ENCODE results near the gene BRD7.

The BRD7 gene

GRCh38 chr16:50318796-50319578 lies 49.8 kb downstream of the BRD7 start:
- no peak for DNase-seq (ENCODE audit: low read depth in 2 of 2)

- no peak for DNase-seq (ENCODE audit: low read depth in 2 of 2)
These were observed 51.7 kb downstream of the BRD7 start for GRCh38 chr16:50316848-50317630.

GRCh38 chr16:50316102-50316847 lies 52.5 kb downstream of the BRD7 start:
- DNase-seq (ENCODE audit: low read depth in 2 of 2): no peak

GRCh38 chr16:50315346-50315997 lies 53.3 kb downstream of the BRD7 start:
- DNase-seq (ENCODE audit: low read depth in 2 of 2): no peak

- no peak for DNase-seq (ENCODE audit: low read depth in 2 of 2)
These were observed 54.1 kb downstream of the BRD7 start for GRCh38 chr16:50314665-50315064.

GRCh38 chr16:50313596-50314478 lies 55.0 kb downstream of the BRD7 start:
- peak; percentile 20 for DNase-seq (ENCODE audit: low read depth in 2 of 2)

- no peak for DNase-seq (ENCODE audit: low read depth in 2 of 2)
These were observed 56.8 kb downstream of the BRD7 start for GRCh38 chr16:50311891-50312501.

GRCh38 chr16:50311134-50311528 lies 57.7 kb downstream of the BRD7 start:
- DNase-seq (ENCODE audit: low read depth in 2 of 2): no peak

- DNase-seq (ENCODE audit: low read depth in 2 of 2): no peak
These were observed 58.3 kb downstream of the BRD7 start for GRCh38 chr16:50310308-50311133.

GRCh38 chr16:50309527-50310307 lies 59.1 kb downstream of the BRD7 start:
- DNase-seq (ENCODE audit: low read depth in 2 of 2): no peak

GRCh38 chr16:50309156-50309526 lies 59.6 kb downstream of the BRD7 start:
- DNase-seq (ENCODE audit: low read depth in 2 of 2): no peak

GRCh38 chr16:50308237-50308965 lies 60.4 kb downstream of the BRD7 start:
- no peak for DNase-seq (ENCODE audit: low read depth in 2 of 2)

- no peak for DNase-seq (ENCODE audit: low read depth in 2 of 2)
These were observed 62.5 kb downstream of the BRD7 start for GRCh38 chr16:50306287-50306686.

GRCh38 chr16:50305441-50306061 lies 63.2 kb downstream of the BRD7 start:
- no peak for DNase-seq (ENCODE audit: low read depth in 2 of 2)

- DNase-seq (ENCODE audit: low read depth in 2 of 2): no peak
These were observed 64.0 kb downstream of the BRD7 start for GRCh38 chr16:50304467-50305440.

Measured in stimulated activated CD4-positive, alpha-beta T cell treated with anti-CD3 and anti-CD28 coated beads, Interleukin-1b, Interleukin-23, amount 100 ng/mL, for 4 hours (primary cell).